Suprapubic skin (tissue), 4 donors: ENCODE measurements around the gene KCNIP4.

ENCODE experiments used
- EP300 ChIP-seq: sonication (generic); formaldehyde crosslinking; IDR thresholded peaks from one replicate; pipeline ENCODE4 v1.6.1; 2017; ENCODE audit warnings: antibody characterized with exemption
- POLR2A ChIP-seq, 2 donors: fragments of 450-650 bp; IDR thresholded peaks; one replicate each; pipeline ENCODE4 v1.6.1; 2017; ENCODE audit warnings: antibody characterized with exemption in 2 of 2, mild to moderate bottlenecking in 2 of 2, moderate library complexity in 2 of 2
- POLR2AphosphoS5 ChIP-seq, 3 donors: sonication (generic); formaldehyde crosslinking; IDR thresholded peaks; one replicate each; pipeline ENCODE4 v1.6.1; 2017; ENCODE audit warnings: antibody characterized with exemption in 3 of 3
- TF ChIP-seq, protein P1 (sequence below), 2 donors: fragments of 200-600 bp in 1 of 2; fragments of 450-650 bp in 1 of 2; sonication (generic) in 1 of 2; IDR thresholded peaks; one replicate each; pipeline ENCODE4 v1.5.1; 2016 to 2019; ENCODE audit warnings: antibody characterized with exemption in 2 of 2, mild to moderate bottlenecking in 1 of 2, moderate library complexity in 1 of 2

DNA sequence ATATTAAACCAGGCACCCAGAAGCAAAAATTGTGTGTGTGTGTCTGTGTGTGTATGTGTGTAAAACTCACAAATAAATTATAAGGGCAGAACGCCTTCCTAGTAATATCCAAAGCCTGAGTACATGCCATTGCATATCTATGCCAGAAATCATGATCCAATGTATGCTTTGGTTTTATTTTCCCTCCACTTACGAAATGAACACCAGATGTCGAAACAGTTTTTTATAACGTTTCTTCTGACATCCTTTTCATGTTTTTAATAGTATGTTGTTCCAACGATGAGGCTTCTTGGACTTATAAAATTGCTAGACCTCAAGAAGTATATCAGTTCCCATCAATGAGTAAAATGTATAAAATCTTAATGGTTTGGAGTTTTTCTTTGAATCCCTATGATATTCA lies 55.4 kb downstream of the KCNIP4 start:
- TF ChIP-seq, protein P1, sequence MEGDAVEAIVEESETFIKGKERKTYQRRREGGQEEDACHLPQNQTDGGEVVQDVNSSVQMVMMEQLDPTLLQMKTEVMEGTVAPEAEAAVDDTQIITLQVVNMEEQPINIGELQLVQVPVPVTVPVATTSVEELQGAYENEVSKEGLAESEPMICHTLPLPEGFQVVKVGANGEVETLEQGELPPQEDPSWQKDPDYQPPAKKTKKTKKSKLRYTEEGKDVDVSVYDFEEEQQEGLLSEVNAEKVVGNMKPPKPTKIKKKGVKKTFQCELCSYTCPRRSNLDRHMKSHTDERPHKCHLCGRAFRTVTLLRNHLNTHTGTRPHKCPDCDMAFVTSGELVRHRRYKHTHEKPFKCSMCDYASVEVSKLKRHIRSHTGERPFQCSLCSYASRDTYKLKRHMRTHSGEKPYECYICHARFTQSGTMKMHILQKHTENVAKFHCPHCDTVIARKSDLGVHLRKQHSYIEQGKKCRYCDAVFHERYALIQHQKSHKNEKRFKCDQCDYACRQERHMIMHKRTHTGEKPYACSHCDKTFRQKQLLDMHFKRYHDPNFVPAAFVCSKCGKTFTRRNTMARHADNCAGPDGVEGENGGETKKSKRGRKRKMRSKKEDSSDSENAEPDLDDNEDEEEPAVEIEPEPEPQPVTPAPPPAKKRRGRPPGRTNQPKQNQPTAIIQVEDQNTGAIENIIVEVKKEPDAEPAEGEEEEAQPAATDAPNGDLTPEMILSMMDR (IDR thresholded peaks at IDR 0.05): no peak
- TF ChIP-seq EP300 (no peak), POLR2A (IDR thresholded peaks at IDR 0.05) (no peak), POLR2AphosphoS5 (IDR thresholded peaks at IDR 0.05) (no peak)
